Right ventricle myocardium superior (tissue), 1 donor: ENCODE results near the gene SLC35E2B. TPM values are rescaled to one million over a fixed set of nuclear protein-coding genes. Genes with fewer than 3 reads are reported as not detected.

Experiments
- total RNA-seq: library from RNA; stranded (reverse); fragmentation: NEBNext Ultra II Directional; extraction: Animal tissue kit (Norgen Biotek cat#: 25700); gene quantifications from one replicate; pipeline ENCODE4 v1.2.1, GENCODE V29; 2021
- donor health status: DM: no; HTN: yes; CAD: no; lungs with severe emphysema.

SLC35E2B gene
- total RNA-seq, 1 donor from 2014 or later = 20.4 TPM

Other genes starting within 250 kb of the SLC35E2B start
- gene ATAD3C, start 243.1 kb downstream of the SLC35E2B start, total RNA-seq = 0.94 TPM
- gene ATAD3B, start 221.0 kb downstream of the SLC35E2B start, total RNA-seq = 7.9 TPM
- 18.5 TPM for gene ATAD3A, start 180.6 kb downstream of the SLC35E2B start, total RNA-seq
- 7.5 TPM for gene TMEM240, start 152.2 kb downstream of the SLC35E2B start, total RNA-seq
- 106 TPM for gene SSU72, start 117.9 kb downstream of the SLC35E2B start, total RNA-seq
- 2.0 TPM for gene FNDC10, start 92.7 kb downstream of the SLC35E2B start, total RNA-seq
- 110 TPM for gene MIB2, start 77.3 kb downstream of the SLC35E2B start, total RNA-seq
- 25.1 TPM for gene MMP23B, start 60.6 kb downstream of the SLC35E2B start, total RNA-seq
- gene CDK11B, start 33.8 kb downstream of the SLC35E2B start, total RNA-seq = 23.6 TPM
- gene CDK11A, start 31.6 kb upstream of the SLC35E2B start, total RNA-seq = 17.3 TPM
- gene NADK, start 85.7 kb upstream of the SLC35E2B start, total RNA-seq = 23.0 TPM
- 154 TPM for gene GNB1, start 198.3 kb upstream of the SLC35E2B start, total RNA-seq
- not detected for gene CALML6, start 222.5 kb upstream of the SLC35E2B start, total RNA-seq
- 2.1 TPM for gene TMEM52, start 226.5 kb upstream of the SLC35E2B start, total RNA-seq